A549 (cell line): Measurements from ENCODE around the gene LPIN3. TPM values are rescaled to one million over a fixed set of nuclear protein-coding genes. Genes with fewer than 3 reads are reported as not detected.

Experiments
- ATAC-seq, 2 experiments: fragments of 200-7000 bp in 1 of 2; fragments of >200 bp in 1 of 2; cut with Nextera tagmentation in 1 of 2; cut with Tn5 transposase in 1 of 2; 3 replicates each; pipeline versions ENCODE4 v1.8.0 to v1.9.1; 2018 to 2020; ENCODE audit warnings: mild to moderate bottlenecking in 1 of 2, moderate library complexity in 1 of 2
- CTCF ChIA-PET: fragments of 300-600 bp; sonication (Branson Sonifier 250); formaldehyde crosslinking; extraction: SDS; loops from one replicate; lab custom pipeline; 2021; ENCODE audit warnings: antibody characterized with exemption, inconsistent platforms; lab: Yijun Ruan, JAX
- POLR2A ChIA-PET: fragments of 350-600 bp; formaldehyde crosslinking; extraction: SDS; loops from one replicate; lab custom pipeline; 2021; ENCODE audit warnings: antibody characterized with exemption, inconsistent platforms; lab: Yijun Ruan, JAX
- DNase-seq, 2 experiments: peaks; one replicate each; pipeline versions ENCODE4 v3.0.0 to v3.0.0-alpha.2; 2011 to 2016; ENCODE audit warnings: low read depth in 1 of 2, low spot score in 1 of 2
- FAIRE-seq: peaks from 2 replicates; lab custom pipeline; 2011; peaks lifted over from hg19 to GRCh38; lab: Jason Lieb, UNC
- H3K27ac ChIP-seq, 2 experiments: fragments of >200 bp; sonication (Bioruptor Twin); formaldehyde crosslinking; 3 replicates each; pipeline ENCODE4 v1.5.1; 2016 to 2017
- H3K4me1 ChIP-seq: fragments of >200 bp; sonication (Bioruptor Twin); formaldehyde crosslinking; 3 replicates; pipeline ENCODE4 v1.6.1; 2016
- H3K4me2 ChIP-seq: fragments of >200 bp; sonication (Bioruptor Twin); formaldehyde crosslinking; 3 replicates; pipeline ENCODE4 v1.6.1; 2016
- H3K4me3 ChIP-seq: fragments of >200 bp; sonication (Bioruptor Twin); formaldehyde crosslinking; 3 replicates; pipeline ENCODE4 v1.5.1; 2016
- H3K9me3 ChIP-seq: fragments of >200 bp; sonication (Bioruptor Twin); formaldehyde crosslinking; 3 replicates; pipeline ENCODE4 v1.6.1; 2016
- BHLHE40 ChIP-seq: IDR thresholded peaks from 2 replicates; pipeline ENCODE4 v1.6.1; 2012; ENCODE audit warnings: low read depth, low read length, inconsistent platforms
- CBX8 ChIP-seq: fragments of 200-600 bp; sonication (generic); IDR thresholded peaks from 2 replicates; pipeline ENCODE4 v1.6.1; 2016
- FOXS1 ChIP-seq: fragments of 250-450 bp; sonication (Bioruptor Pico); IDR thresholded peaks from 2 replicates; pipeline ENCODE4 v1.5.0; 2020; ENCODE audit warnings: mild to moderate bottlenecking, moderate library complexity
- GATA3 ChIP-seq: IDR thresholded peaks from 2 replicates; pipeline ENCODE4 v1.6.1; 2012; ENCODE audit warnings: borderline replicate concordance
- KDM5A ChIP-seq: fragments of 200-600 bp; sonication (generic); IDR thresholded peaks from 2 replicates; pipeline ENCODE4 v1.6.1; 2016; ENCODE audit warnings: antibody characterized with exemption, mild to moderate bottlenecking
- MAZ ChIP-seq: fragments of 150-350 bp; IDR thresholded peaks from 2 replicates; pipeline ENCODE4 v1.6.1; 2014; ENCODE audit warnings: antibody characterized with exemption, low read depth, low read length, borderline replicate concordance
- NFE2L2 ChIP-seq: fragments of 150-350 bp; conservative IDR thresholded peaks from 2 replicates; pipeline ENCODE4 v1.6.1; 2014; ENCODE audit warnings: low read length
- NPAS2 ChIP-seq: fragments of 250-450 bp; sonication (Bioruptor Pico); IDR thresholded peaks from 2 replicates; pipeline ENCODE4 v1.8.0; 2022; ENCODE audit warnings: mild to moderate bottlenecking, moderate library complexity, borderline replicate concordance
- POLR2AphosphoS2 ChIP-seq: conservative IDR thresholded peaks from 2 replicates; pipeline ENCODE4 v1.6.1; 2012; ENCODE audit warnings: low read length, improper control_type of control experiment, inconsistent platforms
- RNF2 ChIP-seq: fragments of 200-600 bp; sonication (generic); IDR thresholded peaks from 2 replicates; pipeline ENCODE4 v1.6.1; 2016; ENCODE audit warnings: low read depth, mild to moderate bottlenecking, antibody characterized with exemption, moderate library complexity, borderline replicate concordance
- ZSCAN20 ChIP-seq: fragments of 250-450 bp; sonication (Bioruptor Pico); IDR thresholded peaks from 2 replicates; pipeline ENCODE4 v1.8.0; 2022; ENCODE audit warnings: mild to moderate bottlenecking, moderate library complexity
- WGBS: methylation state at CpG from one replicate; pipeline ENCODE4 v1.1.6; 2017; ENCODE audit errors: missing lambda C conversion rate; 5-methylcytosine and 5-hydroxymethylcytosine counted together
- polyA plus RNA-seq, 4 experiments: library from polyadenylated mRNA; depleted of rRNA in 3 of 4; stranded (reverse); fragments of >200 nt; fragmentation: RNase III in 1 of 4; extraction: RNeasy Plus Mini Kit Qiagen cat#74134 plus additional on column Dnase treatment in 1 of 4; gene quantifications; 2 replicates in 3 of 4; 3 replicates in 1 of 4; pipeline ENCODE4 v1.2.3, GENCODE V29; 2011 to 2017
- TF ChIP-seq, protein P1 (sequence below): fragments of 250-450 bp; sonication (Bioruptor Pico); IDR thresholded peaks from 2 replicates; pipeline ENCODE4 v1.5.0; 2021; ENCODE audit warnings: mild to moderate bottlenecking, moderate library complexity, borderline replicate concordance
- TF ChIP-seq, protein P2 (sequence below): fragments of >200 bp; sonication (Bioruptor Twin); formaldehyde crosslinking; IDR thresholded peaks from 3 replicates; pipeline ENCODE4 v1.6.1; 2016
- TF ChIP-seq, protein P3 (sequence below): fragments of 200-600 bp; sonication (generic); IDR thresholded peaks from 2 replicates; pipeline ENCODE4 v1.6.1; 2016; ENCODE audit warnings: antibody characterized with exemption, mild to moderate bottlenecking, moderate library complexity
- TF ChIP-seq, protein P4 (sequence below): IDR thresholded peaks from 2 replicates; pipeline ENCODE4 v1.6.1; 2012
- TF ChIP-seq, protein P5 (sequence below): fragments of 450-650 bp; IDR thresholded peaks from 2 replicates; pipeline ENCODE4 v1.6.1; 2014; ENCODE audit warnings: antibody characterized with exemption
- TF ChIP-seq, protein P6 (sequence below): fragments of 150-350 bp; IDR thresholded peaks from 2 replicates; pipeline ENCODE4 v1.6.1; 2014; ENCODE audit warnings: low read depth, mild to moderate bottlenecking, low read length

The LPIN3 gene
- polyA plus RNA-seq, 2 of the 4 experiments (the other 2 are of a cell fraction) = 6.3 to 14.4 TPM

DNA sequence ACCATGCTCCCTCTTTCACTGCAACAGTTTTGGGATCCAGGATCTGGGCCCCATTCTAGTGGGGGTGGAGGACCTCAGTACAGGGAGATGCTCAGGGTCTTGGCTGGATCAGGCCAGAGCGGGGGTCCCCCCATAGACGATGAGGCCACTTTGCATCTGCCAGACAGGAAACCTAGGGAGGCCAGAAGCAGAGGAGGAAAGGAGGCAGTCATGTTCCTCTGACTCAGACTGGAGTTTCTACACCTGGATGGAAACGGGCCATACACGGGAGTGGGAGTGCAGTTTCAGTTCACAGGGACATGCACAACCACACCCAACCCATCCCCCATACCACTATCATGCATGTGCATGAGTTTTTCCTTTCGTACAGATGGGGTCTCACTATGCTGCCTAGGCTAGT lies 29.6 kb downstream of the LPIN3 start (continued):
- TF ChIP-seq, protein P1, sequence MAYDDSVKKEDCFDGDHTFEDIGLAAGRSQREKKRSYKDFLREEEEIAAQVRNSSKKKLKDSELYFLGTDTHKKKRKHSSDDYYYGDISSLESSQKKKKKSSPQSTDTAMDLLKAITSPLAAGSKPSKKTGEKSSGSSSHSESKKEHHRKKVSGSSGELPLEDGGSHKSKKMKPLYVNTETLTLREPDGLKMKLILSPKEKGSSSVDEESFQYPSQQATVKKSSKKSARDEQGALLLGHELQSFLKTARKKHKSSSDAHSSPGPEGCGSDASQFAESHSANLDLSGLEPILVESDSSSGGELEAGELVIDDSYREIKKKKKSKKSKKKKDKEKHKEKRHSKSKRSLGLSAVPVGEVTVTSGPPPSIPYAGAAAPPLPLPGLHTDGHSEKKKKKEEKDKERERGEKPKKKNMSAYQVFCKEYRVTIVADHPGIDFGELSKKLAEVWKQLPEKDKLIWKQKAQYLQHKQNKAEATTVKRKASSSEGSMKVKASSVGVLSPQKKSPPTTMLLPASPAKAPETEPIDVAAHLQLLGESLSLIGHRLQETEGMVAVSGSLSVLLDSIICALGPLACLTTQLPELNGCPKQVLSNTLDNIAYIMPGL (CRISPR knock-in tag) = no peak
- no peak for TF ChIP-seq MAZ

DNA sequence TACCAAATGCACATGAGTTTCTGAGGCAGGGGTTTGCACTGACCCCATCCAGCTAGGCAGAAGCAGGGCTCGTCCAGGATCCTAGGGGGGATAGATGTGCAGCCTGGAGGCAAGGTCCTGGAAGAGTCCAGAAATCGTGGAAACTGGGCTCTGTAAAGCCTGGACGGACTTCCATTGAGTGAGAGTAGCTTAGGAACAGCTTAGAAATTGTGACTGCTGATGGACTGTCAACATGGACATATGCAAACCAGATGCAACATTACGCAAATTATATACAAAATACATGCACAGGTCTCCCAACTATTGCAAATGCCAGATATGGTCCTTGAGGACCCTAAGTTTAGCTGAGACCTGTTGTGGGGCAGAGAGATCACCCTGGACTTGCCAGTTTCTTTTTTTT lies 30.8 kb downstream of the LPIN3 start:
- 45% methylated on average over 4 of the region's 4 CpGs for WGBS
- FAIRE-seq (no peak), DNase-seq (no peak)
- H3K9me3 ChIP-seq = no peaks in the 10 kb centered on the region
- H3K4me2 ChIP-seq = no peak overlapping the region
- no peak overlapping the region for H3K27ac ChIP-seq
- POLR2A ChIA-PET = no interaction called here
- TF ChIP-seq FOXS1 = no peak
- no peak for TF ChIP-seq BHLHE40
- TF ChIP-seq POLR2AphosphoS2 = no peak
- no peak for TF ChIP-seq RNF2
- TF ChIP-seq, protein P2, sequence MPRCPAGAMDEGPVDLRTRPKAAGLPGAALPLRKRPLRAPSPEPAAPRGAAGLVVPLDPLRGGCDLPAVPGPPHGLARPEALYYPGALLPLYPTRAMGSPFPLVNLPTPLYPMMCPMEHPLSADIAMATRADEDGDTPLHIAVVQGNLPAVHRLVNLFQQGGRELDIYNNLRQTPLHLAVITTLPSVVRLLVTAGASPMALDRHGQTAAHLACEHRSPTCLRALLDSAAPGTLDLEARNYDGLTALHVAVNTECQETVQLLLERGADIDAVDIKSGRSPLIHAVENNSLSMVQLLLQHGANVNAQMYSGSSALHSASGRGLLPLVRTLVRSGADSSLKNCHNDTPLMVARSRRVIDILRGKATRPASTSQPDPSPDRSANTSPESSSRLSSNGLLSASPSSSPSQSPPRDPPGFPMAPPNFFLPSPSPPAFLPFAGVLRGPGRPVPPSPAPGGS = no peak
- TF ChIP-seq, protein P3, sequence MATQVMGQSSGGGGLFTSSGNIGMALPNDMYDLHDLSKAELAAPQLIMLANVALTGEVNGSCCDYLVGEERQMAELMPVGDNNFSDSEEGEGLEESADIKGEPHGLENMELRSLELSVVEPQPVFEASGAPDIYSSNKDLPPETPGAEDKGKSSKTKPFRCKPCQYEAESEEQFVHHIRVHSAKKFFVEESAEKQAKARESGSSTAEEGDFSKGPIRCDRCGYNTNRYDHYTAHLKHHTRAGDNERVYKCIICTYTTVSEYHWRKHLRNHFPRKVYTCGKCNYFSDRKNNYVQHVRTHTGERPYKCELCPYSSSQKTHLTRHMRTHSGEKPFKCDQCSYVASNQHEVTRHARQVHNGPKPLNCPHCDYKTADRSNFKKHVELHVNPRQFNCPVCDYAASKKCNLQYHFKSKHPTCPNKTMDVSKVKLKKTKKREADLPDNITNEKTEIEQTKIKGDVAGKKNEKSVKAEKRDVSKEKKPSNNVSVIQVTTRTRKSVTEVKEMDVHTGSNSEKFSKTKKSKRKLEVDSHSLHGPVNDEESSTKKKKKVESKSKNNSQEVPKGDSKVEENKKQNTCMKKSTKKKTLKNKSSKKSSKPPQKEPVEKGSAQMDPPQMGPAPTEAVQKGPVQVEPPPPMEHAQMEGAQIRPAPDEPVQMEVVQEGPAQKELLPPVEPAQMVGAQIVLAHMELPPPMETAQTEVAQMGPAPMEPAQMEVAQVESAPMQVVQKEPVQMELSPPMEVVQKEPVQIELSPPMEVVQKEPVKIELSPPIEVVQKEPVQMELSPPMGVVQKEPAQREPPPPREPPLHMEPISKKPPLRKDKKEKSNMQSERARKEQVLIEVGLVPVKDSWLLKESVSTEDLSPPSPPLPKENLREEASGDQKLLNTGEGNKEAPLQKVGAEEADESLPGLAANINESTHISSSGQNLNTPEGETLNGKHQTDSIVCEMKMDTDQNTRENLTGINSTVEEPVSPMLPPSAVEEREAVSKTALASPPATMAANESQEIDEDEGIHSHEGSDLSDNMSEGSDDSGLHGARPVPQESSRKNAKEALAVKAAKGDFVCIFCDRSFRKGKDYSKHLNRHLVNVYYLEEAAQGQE = no peak
- TF ChIP-seq, all 56 proteins: peak for 0
- ATAC-seq = no peak
- CTCF ChIA-PET = interaction anchor here (0.7 to 0.9 kb wide), 4 partner anchors 27 to 364 kb away, joined by 3 read pairs; no protein-coding TSS in a partner anchor
- no peaks in the 10 kb centered on the region for H3K4me1 ChIP-seq
- no peak overlapping the region for H3K4me3 ChIP-seq

DNA sequence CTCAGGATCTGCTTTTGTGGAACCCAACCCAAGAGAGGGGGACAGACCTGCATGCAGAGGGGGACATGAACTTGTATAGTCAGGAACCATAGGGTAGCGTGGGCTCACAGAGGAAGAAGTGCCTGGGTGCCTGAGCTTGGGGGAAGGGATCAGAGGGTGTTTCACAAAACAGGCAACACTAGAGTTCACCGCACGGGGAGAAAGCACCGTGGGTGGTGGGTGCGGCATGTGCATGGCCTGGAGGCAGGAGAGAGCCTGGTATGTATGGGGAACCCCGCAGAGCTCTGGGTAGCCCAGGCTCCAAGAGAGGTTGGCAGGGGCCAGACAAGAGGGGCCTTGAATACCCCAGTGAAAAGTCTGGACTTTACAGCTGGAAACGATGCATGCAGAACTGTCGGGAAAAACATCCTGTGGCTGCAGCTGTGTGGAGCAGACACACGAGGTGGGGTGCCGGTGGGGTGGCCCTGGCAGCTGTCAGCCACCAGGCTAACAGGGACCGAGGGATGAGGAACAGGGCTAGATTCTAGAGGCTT lies 32.7 kb downstream of the LPIN3 start:
- no peak overlapping the region for H3K4me3 ChIP-seq
- ATAC-seq (no peak), DNase-seq (no peak)
- CTCF ChIA-PET = interaction anchor here (0.9 to 1.1 kb wide), 2 partner anchors 32 to 33 kb away, joined by 3 to 4 read pairs; partner anchors contain the start of gene LPIN3
- H3K4me2 ChIP-seq = no peak overlapping the region
- TF ChIP-seq, protein P4, sequence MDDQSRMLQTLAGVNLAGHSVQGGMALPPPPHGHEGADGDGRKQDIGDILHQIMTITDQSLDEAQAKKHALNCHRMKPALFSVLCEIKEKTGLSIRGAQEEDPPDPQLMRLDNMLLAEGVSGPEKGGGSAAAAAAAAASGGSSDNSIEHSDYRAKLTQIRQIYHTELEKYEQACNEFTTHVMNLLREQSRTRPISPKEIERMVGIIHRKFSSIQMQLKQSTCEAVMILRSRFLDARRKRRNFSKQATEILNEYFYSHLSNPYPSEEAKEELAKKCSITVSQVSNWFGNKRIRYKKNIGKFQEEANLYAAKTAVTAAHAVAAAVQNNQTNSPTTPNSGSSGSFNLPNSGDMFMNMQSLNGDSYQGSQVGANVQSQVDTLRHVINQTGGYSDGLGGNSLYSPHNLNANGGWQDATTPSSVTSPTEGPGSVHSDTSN = no peak
- TF ChIP-seq, protein P5, sequence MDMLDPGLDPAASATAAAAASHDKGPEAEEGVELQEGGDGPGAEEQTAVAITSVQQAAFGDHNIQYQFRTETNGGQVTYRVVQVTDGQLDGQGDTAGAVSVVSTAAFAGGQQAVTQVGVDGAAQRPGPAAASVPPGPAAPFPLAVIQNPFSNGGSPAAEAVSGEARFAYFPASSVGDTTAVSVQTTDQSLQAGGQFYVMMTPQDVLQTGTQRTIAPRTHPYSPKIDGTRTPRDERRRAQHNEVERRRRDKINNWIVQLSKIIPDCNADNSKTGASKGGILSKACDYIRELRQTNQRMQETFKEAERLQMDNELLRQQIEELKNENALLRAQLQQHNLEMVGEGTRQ = no peak
- TF ChIP-seq NFE2L2 = no peak
- no peak for TF ChIP-seq ZSCAN20 (CRISPR knock-in tag)
- TF ChIP-seq GATA3 = no peak
- TF ChIP-seq, protein P6, sequence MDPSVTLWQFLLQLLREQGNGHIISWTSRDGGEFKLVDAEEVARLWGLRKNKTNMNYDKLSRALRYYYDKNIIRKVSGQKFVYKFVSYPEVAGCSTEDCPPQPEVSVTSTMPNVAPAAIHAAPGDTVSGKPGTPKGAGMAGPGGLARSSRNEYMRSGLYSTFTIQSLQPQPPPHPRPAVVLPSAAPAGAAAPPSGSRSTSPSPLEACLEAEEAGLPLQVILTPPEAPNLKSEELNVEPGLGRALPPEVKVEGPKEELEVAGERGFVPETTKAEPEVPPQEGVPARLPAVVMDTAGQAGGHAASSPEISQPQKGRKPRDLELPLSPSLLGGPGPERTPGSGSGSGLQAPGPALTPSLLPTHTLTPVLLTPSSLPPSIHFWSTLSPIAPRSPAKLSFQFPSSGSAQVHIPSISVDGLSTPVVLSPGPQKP = no peak
- no peak for TF ChIP-seq KDM5A
- no peak for TF ChIP-seq NPAS2 (CRISPR knock-in tag)
- no peak for TF ChIP-seq CBX8
- TF ChIP-seq, all 56 proteins: peak for 0
- FAIRE-seq = no peak
- H3K9me3 ChIP-seq = no peaks in the 10 kb centered on the region
- no peaks in the 10 kb centered on the region for H3K4me1 ChIP-seq
- 49% methylated on average over 11 of the region's 11 CpGs for WGBS
- POLR2A ChIA-PET = no interaction called here
- H3K27ac ChIP-seq = no peak overlapping the region
